OCI-LY1 (cell line): Measurements from ENCODE around the gene BRME1.

Source experiments
- H2AFZ ChIP-seq: fragments of 200-600 bp; sonication (generic), shearing (Covaris generic); 2 replicates; pipeline ENCODE4 v1.6.0; 2014; ENCODE audit warnings: antibody characterized with exemption, mild to moderate bottlenecking, low read length
- H3F3A ChIP-seq: fragments of 200-600 bp; sonication (generic), shearing (Covaris generic); 2 replicates; pipeline ENCODE4 v1.6.0; 2014; ENCODE audit warnings: mild to moderate bottlenecking, antibody characterized with exemption, low read length, moderate library complexity; ENCODE audit not compliant: insufficient read depth
- H3K27ac ChIP-seq: fragments of 200-600 bp; sonication (generic); 2 replicates; pipeline ENCODE4 v1.5.1; 2014; ENCODE audit warnings: low read length, mixed run types, mild to moderate bottlenecking, low read depth; ENCODE audit not compliant: poor library complexity, severe bottlenecking
- H3K27me3 ChIP-seq: fragments of 200-600 bp; sonication (generic); 2 replicates; pipeline ENCODE4 v1.6.0; 2014; ENCODE audit warnings: antibody characterized with exemption, mild to moderate bottlenecking, low read length, moderate library complexity; ENCODE audit not compliant: insufficient read depth
- H3K36me3 ChIP-seq: fragments of 200-600 bp; sonication (generic); 2 replicates; pipeline ENCODE4 v1.6.1; 2014; ENCODE audit warnings: mild to moderate bottlenecking, antibody characterized with exemption, low read length, moderate library complexity, mixed read lengths; ENCODE audit not compliant: insufficient read depth
- H3K4me1 ChIP-seq: fragments of 200-600 bp; sonication (generic); 2 replicates; pipeline ENCODE4 v1.5.1; 2014; ENCODE audit warnings: mild to moderate bottlenecking, low read length, moderate library complexity; ENCODE audit not compliant: insufficient read depth, severe bottlenecking
- H3K4me2 ChIP-seq: fragments of 200-600 bp; sonication (generic), shearing (Covaris generic); 2 replicates; pipeline ENCODE4 v1.6.1; 2014; ENCODE audit warnings: low read length
- H3K4me3 ChIP-seq: fragments of 200-600 bp; sonication (generic); 2 replicates; pipeline ENCODE4 v1.5.1; 2014; ENCODE audit warnings: low read length, low read depth, mild to moderate bottlenecking, mixed read lengths; ENCODE audit not compliant: poor library complexity, severe bottlenecking
- H3K79me2 ChIP-seq: fragments of 200-600 bp; shearing (Covaris generic); 2 replicates; pipeline ENCODE4 v1.6.1; 2016; ENCODE audit warnings: mixed run types, low read length, mixed read lengths; ENCODE audit not compliant: insufficient read depth
- H3K9ac ChIP-seq: fragments of 200-600 bp; sonication (generic), shearing (Covaris generic); 2 replicates; pipeline ENCODE4 v1.6.1; 2014; ENCODE audit warnings: mild to moderate bottlenecking, low read length, mixed read lengths
- H3K9me2 ChIP-seq: fragments of 200-600 bp; sonication (generic), shearing (Covaris generic); 2 replicates; pipeline ENCODE4 v1.6.1; 2014; ENCODE audit warnings: low read depth, mild to moderate bottlenecking, low read length, mixed read lengths
- H3K9me3 ChIP-seq: fragments of 200-600 bp; shearing (Covaris generic); 2 replicates; pipeline ENCODE4 v1.6.1; 2014; ENCODE audit warnings: low read length, mixed read lengths
- H4K20me1 ChIP-seq: fragments of 200-600 bp; sonication (generic), shearing (Covaris generic); 2 replicates; pipeline ENCODE4 v1.6.0; 2016; ENCODE audit warnings: mild to moderate bottlenecking, low read length; ENCODE audit not compliant: insufficient read depth
- EZH2 ChIP-seq: fragments of 200-600 bp; sonication (generic), shearing (Covaris generic); IDR thresholded peaks from 2 replicates; pipeline ENCODE4 v1.8.0; 2017; ENCODE audit warnings: borderline replicate concordance, mixed run types, mild to moderate bottlenecking, antibody characterized with exemption, low read length, moderate library complexity, mixed read lengths
- TF ChIP-seq, protein P1 (sequence below): fragments of 200-600 bp; sonication (generic), shearing (Covaris generic); IDR thresholded peaks from 2 replicates; pipeline ENCODE4 v1.5.1; 2017; ENCODE audit warnings: mild to moderate bottlenecking, antibody characterized with exemption, low read length, moderate library complexity, mixed read lengths

BRME1 gene

DNA sequence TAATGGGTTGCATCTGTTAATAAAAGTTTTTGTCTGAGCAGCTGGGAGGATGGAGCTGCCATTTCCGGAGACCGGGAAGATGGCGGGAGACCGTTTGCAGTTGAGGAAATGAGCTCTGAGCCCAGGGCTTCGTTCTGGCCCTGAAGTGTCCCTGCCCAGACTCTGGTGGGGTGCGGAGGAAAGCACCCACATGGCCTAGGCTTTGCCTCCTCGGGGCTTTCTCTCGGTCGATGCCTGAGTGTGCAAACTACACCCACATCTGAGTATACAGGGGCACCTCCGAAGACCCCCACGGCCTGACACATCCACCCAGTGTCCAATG, 44.6 kb downstream of the BRME1 start:
- Histone ChIP-seq H3F3A (no peaks in the 10 kb centered on the region), H3K79me2 (no peaks in the 10 kb centered on the region), H3K27me3 (peaks cover 11% of the 10 kb centered on the region; the same call in 1 of the 2 replicates), H3K27ac (no peak overlapping the region), H3K4me3 (no peak overlapping the region), H4K20me1 (no peaks in the 10 kb centered on the region), H3K36me3 (no peaks in the 10 kb centered on the region), H2AFZ (no peak overlapping the region), H3K4me2 (no peak overlapping the region), H3K9ac (no peak overlapping the region), H3K4me1 (peaks cover 6% of the 10 kb centered on the region), H3K9me2 (no peaks in the 10 kb centered on the region), H3K9me3 (no peaks in the 10 kb centered on the region)
- TF ChIP-seq EZH2 = no peak
- TF ChIP-seq, protein P1, sequence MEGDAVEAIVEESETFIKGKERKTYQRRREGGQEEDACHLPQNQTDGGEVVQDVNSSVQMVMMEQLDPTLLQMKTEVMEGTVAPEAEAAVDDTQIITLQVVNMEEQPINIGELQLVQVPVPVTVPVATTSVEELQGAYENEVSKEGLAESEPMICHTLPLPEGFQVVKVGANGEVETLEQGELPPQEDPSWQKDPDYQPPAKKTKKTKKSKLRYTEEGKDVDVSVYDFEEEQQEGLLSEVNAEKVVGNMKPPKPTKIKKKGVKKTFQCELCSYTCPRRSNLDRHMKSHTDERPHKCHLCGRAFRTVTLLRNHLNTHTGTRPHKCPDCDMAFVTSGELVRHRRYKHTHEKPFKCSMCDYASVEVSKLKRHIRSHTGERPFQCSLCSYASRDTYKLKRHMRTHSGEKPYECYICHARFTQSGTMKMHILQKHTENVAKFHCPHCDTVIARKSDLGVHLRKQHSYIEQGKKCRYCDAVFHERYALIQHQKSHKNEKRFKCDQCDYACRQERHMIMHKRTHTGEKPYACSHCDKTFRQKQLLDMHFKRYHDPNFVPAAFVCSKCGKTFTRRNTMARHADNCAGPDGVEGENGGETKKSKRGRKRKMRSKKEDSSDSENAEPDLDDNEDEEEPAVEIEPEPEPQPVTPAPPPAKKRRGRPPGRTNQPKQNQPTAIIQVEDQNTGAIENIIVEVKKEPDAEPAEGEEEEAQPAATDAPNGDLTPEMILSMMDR = no peak

DNA sequence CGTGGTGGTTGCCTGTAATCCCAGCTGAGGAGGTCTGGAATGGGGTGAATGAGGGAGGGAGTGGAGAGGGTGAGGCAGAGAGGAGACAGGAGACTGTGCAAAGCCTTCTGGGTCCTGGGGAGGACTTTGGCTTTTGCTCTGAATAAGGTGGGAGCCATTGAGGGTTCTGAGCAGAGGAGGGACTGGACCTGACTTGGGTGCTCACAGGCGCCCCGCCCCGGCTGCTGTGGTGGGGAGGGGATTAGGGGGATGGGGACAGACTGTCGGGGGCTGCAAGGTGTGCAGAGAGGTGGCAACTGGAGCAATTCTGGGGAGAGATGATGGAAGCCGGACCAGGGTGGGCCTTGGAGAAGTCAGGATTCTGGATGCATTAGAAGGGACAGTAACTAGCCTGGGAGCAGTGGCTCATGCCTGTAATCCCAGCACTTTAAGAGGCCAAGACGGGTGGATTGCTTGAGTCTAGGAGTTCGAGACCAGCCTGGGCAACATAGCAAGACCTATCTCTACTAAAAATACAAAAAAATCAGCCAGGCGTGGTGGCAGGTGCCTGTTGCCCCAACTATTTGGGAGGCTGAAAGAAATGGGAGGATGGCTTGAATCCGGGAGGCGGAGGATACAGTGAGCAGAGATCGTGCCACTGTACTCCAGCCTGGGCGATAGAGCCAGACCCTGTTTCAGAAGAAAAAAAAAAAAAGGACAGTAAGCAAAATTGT, 45.1 kb downstream of the BRME1 start:
- H3K79me2 ChIP-seq = no peaks in the 10 kb centered on the region
- H3K4me2 ChIP-seq = no peak overlapping the region
- peaks cover 6% of the 10 kb centered on the region for H3K4me1 ChIP-seq
- H4K20me1 ChIP-seq = no peaks in the 10 kb centered on the region
- no peaks in the 10 kb centered on the region for H3K9me3 ChIP-seq
- H2AFZ ChIP-seq = no peak overlapping the region
- TF ChIP-seq, protein P1 = no peak
- TF ChIP-seq EZH2 = no peak
- no peak overlapping the region for H3K9ac ChIP-seq
- peaks cover 11% of the 10 kb centered on the region; the same call in 1 of the 2 replicates for H3K27me3 ChIP-seq
- H3F3A ChIP-seq = no peaks in the 10 kb centered on the region
- H3K9me2 ChIP-seq = no peaks in the 10 kb centered on the region
- no peak overlapping the region for H3K4me3 ChIP-seq
- no peak overlapping the region for H3K27ac ChIP-seq
- H3K36me3 ChIP-seq = no peaks in the 10 kb centered on the region

DNA sequence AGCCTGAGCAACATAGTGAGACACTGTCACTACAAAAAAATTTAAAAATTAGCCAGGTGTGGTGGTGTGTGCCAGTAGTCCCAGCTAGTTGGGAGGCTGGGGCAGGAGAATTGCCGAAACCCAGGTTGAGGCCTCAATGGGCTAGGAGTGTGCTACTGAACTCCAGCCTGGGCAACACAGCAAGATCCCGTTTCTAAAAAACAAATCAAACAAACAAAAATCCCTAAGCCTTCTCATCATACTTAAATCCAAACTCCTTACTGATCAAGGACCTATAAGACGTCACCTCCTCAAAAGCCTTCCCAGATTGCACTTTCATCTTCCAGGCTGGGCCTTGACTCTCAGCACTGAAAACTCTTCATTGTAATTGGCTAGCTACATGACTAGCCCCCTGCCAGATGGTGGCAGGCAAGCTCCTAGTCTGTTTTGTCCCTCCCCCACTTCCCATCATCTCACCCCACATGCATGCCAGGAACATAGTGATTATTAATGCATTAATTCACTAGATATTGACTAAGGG, 46.5 kb downstream of the BRME1 start:
- Histone ChIP-seq H3K36me3 (no peaks in the 10 kb centered on the region), H3K27ac (no peak overlapping the region), H3K9me3 (no peaks in the 10 kb centered on the region), H3K4me1 (peaks cover 6% of the 10 kb centered on the region), H3K9me2 (no peaks in the 10 kb centered on the region), H3K79me2 (no peaks in the 10 kb centered on the region), H3K27me3 (peaks cover 8% of the 10 kb centered on the region; the same call in 1 of the 2 replicates), H2AFZ (no peak overlapping the region), H3K4me2 (no peak overlapping the region), H4K20me1 (no peaks in the 10 kb centered on the region), H3F3A (no peaks in the 10 kb centered on the region), H3K9ac (no peak overlapping the region), H3K4me3 (no peak overlapping the region)
- TF ChIP-seq, protein P1 = no peak
- no peak for TF ChIP-seq EZH2
